HG03066 (cell line): ENCODE results near the gene FHIT.
"Not testable (repeated sequence)": the region's sequence is repeated elsewhere in the genome, so short reads cannot be mapped to it uniquely, and the experiment has no call there.

Experiments used
- ATAC-seq: cut with Tn5 transposase; IDR thresholded peaks from one replicate; pipeline ENCODE4 v1.9.1; 2021; ENCODE audit warnings: low read depth; ENCODE audit not compliant: unreplicated experiment

The FHIT gene

DNA sequence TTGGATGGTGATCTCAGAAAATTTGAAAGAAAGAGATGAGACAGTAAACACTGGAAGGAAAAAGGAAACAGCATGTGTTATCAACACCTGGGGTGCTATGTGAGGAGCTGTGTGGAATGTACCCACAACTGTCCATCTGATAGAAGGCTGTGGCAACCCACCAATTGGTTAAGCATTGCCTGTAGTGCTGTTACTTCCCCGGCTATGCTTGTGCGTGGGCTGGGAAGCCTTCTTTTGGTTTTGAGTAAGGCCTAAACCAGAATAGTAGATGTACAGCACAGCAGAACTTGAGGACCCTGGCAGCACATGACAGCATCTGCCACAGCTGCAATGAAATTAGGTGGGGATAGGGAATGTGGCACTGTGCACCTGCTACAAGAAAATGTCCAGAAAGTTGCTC lies 184.5 kb downstream of the FHIT start:
- ATAC-seq, result no peak

DNA sequence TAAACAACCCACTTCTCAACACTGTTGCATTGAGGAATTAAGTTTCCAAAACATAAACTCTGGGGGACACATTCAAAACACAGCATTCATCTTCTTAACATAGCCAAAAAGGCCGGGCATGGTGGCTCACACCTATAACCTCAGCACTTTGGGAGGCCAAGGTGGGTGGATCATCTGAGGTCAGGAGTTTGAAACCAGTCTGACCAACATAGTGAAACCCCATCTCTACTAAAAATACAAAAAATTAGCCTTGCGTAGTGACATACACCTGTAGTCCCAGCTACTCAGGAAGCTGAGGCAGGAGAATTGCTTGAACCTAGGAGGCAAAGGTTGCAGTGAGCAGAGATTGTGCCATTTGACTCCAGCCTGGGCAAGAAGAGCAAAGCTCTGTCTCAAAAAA lies 185.0 kb downstream of the FHIT start:
- not testable (repeated sequence) for ATAC-seq

DNA sequence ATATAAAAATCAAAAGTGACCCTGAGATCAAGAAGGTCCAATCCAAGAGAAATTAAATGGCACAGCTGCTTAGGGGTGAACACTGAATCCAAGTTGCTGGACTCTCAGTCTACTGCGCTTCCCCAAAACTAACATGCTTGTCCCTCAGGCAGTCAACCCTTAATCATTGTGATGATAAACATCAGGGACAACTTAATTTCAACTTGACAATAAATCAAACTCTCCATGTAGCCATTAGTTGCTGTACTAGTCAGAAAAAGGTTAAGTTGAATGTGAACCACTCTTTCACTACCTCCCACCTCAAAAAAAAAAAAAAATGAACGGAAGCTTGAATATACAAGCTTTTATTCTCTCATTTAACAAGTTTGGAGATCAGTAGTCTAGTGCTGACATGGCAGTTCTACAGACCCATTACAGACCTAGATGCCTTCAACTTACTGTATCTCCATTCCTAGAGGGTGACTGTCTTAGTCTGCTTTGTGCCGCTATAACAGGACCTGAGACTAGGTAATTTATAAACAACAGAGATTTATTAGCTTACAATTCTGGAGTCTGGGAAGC lies 185.7 kb downstream of the FHIT start:
- ATAC-seq, result no peak

DNA sequence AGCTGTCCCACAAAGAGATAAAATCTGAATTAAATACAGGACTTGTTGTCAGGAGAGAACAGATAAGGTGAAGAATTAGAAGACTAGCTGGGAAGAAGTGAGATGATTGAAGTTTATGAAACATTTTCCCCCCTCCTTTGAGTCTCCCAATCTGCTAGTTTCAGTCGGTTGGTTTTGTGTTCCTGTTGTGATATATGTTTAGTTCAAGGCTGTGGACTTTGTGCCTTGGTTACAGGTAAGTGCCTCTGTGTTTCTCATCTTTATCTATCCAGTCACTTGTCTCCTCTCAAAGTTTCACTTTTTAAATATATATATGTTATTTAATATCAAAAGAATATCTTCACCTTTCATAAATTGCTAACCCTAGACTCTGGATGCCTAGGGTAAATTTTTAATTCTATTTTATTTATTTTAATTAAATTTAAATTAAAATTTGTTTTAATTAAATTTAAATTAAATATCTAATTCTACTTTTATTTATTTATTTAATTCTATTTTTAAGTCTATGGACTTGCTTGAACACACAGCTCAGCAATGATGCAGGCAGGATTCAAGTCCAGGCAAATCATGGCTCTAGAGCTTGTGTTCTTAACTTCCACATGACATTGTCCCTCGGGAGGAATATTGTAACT lies 190.0 kb downstream of the FHIT start:
- no peak for ATAC-seq

DNA sequence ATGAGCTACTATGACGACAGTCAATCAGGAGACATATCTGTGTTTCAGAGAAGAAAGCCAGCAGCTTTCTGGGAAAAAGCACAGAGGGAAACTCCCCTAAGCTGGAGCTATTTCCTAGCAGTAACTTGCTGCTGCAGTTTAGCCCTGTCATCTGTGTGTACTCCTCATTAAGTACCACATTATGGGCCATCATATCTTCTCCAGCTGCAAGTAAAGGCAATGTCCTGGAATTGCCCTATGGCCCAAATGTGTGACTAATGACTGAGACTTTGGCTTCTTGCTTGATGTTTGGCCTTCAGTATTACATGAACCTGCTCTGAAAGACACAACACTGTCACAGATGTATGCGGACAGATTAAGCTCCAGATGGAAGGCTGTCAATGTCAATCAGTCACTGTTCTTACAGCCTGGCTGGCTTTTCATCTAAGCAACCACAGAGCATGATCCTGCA lies 190.8 kb downstream of the FHIT start:
- no peak for ATAC-seq

DNA sequence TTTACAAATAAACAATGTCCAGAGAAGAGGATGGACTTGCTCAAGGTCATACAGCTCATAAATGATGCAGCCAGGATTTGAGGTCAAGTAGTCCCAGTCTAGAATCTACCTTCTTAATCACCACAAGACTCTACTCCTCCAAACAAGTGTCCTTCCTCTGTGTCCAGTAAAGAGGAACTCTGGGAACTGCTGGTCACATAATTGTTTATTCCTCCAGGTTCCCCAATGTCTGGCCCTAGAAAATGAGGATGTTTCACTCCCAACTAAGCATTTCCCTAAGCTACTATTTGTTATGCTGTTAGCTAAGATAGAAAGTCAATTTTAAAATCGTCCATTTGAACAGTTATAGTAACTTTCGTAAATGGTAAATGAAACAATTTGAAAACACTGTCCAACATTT lies 192.4 kb downstream of the FHIT start:
- no peak for ATAC-seq

DNA sequence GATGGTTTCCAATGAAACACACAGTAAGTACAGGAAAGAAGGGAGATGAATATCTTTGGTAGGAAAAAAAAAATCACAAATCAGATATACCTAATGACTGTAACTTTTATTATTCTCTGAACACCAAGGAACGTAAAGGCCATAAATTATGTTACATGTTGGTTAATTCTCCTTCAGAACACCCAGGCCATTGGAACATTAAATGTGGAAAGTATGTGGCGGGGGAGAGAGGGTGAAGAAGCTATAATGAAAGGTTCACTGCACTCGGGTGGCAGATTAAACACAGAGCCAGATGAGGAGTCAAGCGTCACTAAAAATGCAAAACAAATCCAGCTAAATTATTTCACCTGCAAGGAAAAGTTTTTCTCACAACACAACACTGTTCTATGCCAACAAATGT lies 193.8 kb downstream of the FHIT start:
- ATAC-seq, result no peak

DNA sequence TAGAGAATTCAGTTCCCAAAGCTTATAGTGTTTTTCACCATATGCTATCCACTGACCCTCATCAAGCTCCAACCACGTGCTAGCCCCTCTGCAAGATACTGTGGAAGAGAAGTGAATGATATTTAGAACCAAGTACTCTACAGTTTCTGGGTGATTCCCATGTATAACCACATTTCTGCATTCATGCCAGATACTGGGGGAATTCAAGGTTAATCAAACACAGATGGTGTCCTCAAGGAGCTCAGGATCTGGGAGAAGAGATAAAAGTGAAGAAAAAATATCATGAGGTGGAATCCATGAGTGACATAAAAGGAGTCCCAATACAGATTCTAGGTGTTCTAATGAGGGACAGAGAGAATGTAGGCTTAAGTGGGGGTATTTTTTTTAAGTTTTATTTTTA lies 195.8 kb downstream of the FHIT start:
- no peak for ATAC-seq

DNA sequence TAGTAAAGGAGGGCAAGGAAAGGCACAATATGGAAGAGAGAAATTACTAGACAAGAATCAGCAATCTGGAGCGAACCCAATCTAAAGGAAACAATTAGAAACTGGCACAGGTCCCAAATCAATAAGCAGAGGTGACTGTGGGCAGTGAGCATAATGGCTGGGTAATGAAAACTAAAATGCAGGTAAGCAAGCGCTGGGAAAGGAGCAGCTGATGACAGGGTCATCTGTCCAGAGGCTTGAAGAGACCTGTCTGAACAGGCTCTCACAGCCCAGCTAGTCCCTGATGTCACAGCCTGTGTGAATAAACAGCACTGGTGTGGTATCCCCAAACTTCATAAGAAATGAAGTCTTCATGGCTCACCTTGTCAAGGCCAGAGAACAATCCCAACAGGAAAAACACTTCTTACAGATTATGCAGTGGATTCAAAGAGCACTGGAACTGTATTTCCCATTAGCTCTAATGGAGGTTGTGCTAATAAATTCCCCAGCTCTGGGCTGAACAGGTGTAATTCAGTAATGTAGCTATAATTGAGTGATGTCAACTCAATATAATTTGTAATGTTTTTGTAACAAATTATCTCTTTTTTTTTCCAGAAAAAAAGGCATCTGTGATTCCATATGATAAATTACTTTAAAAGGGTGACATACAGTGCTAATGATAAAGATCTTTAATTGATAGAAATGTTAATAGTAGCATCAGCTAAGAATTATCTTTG lies 197.3 kb downstream of the FHIT start:
- ATAC-seq, result no peak

DNA sequence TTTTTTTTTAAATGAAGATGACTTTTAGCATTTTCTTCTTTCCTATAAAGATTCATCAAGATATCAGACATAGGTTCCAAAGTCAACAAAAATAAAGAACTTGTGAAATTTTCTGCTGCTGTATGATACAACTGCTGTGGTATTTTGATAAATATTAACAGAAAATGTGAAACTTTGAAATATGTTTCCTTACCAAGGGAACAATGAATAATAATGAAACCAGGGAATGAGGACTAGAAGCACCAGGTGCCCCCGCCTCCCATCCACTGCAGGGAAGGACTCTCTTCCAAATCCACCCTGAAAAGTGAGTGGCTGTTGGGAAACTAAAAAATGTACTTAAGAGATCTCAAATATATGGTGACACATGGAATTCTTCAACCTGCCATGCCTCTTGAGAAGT lies 198.4 kb downstream of the FHIT start:
- ATAC-seq, result no peak

DNA sequence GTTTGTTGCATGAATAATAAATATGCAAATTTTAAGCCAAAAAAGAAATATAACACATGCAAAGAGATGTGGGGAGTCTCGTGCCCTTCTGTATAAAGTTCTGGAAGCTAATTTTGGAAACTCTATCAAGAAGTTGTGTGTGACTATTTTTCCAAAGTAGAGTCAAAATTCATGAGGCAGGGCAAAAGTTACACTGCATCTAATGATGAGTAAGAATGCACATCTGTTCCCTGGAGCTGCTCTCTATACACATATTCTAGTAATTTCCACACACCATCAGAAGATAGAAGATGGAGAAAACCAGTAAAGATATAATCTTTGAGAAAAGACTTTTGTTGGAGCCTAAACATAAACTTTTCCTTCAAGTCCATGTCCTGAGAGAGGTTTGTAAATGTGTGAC lies 199.6 kb downstream of the FHIT start:
- no peak for ATAC-seq

DNA sequence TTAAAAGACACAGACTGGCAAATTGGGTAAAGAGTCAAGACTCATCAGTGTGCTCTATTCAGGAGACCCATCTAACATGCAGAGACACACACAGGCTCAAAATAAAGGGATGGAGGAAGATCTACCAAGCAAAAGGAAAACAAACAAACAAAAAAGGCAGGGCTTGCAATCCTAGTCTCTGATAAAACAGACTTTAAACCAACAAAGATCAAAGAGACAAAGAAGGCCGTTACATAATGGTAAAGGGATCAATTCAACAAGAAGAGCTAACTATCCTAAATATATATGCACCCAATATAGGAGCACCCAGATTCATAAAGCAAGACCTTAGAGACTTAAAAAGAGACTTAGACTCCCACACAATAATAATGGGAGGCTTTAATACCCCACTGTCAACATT lies 206.1 kb downstream of the FHIT start:
- not testable (repeated sequence) for ATAC-seq

DNA sequence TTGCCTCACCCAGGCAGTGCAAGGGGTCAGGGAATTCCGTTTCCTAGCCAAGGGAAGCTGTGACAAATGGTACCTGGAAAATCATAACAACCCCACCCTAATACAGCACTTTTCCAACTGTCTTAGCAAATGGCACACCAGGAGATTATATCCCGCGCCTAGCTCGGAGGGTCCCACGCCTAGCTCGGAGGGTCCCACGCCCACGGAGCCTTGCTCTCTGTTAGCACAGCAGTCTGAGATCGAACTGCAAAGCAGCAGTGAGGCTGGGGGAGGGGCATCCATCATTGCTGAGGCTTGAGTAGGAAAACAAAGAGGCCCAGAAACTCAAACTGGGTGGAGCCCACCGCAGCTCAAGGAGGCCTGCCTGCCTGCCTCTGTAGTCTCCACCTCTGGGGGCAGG lies 208.1 kb downstream of the FHIT start:
- no peak for ATAC-seq

DNA sequence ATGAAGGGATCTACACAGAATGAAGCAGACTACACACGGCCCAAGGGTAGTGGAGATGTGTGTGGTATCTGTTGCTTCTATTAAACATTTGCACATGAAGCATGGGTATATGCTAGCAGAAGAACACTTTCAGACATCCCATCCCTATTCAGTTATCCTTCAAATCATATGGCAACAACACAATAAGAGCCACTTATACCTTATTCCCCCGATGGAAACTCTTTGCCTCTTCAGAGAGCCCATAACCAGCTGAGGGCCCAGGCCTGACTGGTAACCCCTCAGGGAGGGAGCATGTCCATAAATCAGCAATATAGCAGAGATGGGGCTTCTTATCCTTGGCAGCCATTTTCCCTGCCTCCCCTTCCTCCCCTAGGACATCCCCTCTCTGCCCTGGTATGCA lies 210.6 kb downstream of the FHIT start:
- no peak for ATAC-seq

DNA sequence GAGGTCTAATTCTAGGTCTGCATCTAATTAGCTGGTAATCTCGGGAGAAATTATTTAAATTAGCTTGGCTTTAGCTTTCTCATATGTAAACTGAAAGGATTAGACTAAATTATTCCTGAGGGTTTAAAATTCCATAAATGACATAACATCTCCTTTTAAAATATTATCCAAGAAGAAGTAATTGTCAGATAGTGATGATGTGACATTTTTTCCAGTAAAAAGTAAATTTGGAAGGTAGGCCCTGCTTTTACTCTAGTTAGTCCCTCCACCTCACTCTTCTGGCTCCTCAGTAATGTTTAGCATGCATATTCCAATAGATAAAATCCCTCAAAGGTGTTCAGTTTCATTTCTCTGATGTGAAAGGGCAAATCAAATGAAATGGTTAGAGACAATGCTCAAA lies 215.7 kb downstream of the FHIT start:
- ATAC-seq, result no peak

DNA sequence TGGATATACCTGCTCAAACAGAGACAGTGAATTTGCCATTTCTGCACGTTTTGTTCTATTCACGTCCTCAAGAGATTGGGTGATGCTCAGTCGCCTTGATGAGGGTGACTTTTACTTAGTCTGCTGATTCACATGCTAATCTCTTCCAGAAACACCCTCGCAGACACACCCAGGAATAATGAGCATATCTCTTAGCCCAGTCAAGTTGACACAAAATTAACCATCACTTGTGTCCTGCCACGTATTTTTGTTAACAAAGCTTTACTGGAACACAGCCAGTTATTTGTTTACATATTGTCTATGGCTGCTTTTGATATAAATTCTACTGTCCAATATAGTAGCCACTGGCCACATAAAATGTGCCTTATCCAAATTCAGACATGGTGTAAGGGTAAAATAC lies 218.3 kb downstream of the FHIT start:
- no peak for ATAC-seq

DNA sequence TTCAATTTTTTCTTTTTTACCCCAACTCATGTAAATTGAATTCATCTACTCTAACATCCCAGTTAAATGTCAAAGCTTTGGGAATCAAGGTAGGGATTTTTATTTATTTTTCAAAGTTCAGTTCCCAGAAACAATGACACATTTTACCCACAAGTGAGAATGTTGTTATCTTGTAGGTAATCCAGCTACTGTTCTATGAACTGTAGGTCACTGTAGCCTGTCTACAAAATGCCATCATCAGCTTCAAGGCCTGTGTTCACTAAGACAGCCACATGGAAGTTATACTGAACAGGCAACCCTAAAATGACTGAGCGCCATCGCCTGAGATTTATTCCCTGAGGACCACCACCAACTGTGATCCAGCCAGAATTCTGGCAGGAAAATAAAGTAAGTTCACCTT lies 219.7 kb downstream of the FHIT start:
- ATAC-seq, result no peak

DNA sequence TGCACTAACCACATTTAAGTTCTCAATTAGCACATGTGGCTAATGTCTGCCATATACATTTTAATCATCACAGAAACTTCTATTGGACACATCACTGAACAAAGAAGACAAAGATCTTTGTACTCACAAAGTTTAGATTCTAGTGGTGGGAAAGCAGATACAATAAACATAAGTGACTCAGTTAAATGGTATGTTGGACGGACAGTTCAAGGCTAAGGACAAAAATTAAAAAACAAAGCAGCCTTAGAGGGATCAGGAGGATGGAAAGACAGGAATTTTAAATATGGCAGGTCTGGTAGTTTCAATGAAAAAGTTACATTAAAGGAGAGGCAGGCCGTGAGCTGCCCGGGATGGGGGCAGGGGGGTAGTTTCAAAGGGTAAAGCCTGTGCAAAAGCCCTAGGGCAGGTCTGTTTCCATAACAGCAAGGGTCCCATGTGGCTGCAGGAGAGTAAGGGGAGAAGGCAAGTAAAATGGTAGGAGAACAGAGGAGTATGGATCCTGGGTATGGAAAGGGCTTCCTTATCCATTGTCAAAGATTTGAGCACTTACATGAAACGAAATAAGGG lies 220.7 kb downstream of the FHIT start:
- no peak for ATAC-seq

DNA sequence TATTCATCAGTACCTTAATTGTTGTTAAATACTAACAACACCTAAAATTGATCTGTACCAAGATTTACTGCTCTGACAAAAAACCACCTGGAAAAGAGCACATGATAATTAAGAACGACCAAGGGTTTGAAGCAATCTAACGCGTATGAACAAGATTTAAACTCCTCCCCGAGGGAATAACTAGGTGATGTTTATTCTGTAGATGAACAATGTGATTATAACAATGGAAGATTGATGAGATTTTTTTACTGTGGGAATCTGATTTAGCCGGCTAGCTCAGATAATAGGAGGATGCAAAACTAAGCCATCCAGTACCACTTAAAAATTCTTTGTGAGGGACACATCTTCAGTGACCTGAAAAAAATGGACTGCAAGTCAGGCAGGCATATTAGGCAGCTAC lies 222.1 kb downstream of the FHIT start:
- ATAC-seq, result no peak

DNA sequence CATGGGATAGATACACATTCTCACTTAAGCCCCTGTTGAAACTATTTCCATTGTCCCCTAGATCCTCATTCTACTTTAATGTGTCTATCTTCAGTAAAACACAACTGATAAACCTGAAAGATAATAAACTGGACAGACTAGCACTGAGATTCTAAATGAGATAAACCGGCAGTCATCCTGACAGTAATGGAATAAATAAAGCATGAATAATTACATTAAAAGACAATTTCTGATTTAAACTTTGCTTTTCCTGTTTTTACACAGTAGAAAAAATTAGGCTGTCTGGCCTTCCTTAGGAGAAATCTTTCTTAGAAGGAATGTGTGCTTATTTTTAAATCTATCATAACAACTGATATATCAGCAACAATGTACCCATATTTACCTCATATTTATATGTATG lies 232.4 kb downstream of the FHIT start:
- no peak for ATAC-seq

DNA sequence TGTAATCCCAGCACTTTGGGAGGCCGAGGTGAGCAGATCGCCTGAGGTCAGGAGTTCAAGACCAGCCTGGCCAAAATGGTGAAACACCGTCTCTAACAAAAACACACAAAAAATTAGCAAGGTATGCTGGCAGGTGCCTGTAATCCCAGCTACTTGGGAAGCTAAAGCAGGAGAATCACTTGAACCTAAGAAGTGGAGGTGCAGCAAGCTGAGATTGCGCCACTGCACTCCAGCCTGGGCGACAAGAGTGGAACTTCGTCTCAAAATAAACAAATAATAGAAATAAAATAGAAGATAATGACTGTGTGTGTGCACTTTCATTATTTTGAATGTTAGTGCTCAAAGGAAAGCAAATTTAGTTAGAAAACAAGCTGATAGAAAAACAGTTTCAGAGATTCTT lies 234.2 kb downstream of the FHIT start:
- ATAC-seq, result not testable (repeated sequence)

DNA sequence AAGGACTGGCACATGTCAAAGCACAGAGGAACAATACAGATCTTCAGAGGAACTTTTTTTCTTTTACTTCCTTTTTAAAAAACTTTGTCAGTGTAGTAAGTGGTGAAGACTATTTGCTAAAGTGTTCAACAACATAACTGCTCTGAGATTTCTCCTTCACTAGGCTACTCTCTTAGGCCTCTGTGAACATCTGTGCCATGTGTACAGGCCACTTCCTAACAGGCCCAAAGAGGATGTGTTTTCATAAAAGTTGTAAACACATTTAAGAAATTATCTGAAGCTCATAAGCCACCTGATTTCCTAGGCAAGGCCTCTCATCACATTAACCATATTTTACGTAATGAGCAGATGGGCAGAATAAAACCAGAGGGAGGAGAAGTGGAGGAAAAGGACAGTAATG lies 235.4 kb downstream of the FHIT start:
- no peak for ATAC-seq
